ENCODE results near the gene AP1AR.

AP1AR gene

GRCh38 chr4:112222219-112222955, 9.2 kb upstream of the AP1AR start:
- no peak for DNase-seq (ENCODE audit: low read depth)

DNA sequence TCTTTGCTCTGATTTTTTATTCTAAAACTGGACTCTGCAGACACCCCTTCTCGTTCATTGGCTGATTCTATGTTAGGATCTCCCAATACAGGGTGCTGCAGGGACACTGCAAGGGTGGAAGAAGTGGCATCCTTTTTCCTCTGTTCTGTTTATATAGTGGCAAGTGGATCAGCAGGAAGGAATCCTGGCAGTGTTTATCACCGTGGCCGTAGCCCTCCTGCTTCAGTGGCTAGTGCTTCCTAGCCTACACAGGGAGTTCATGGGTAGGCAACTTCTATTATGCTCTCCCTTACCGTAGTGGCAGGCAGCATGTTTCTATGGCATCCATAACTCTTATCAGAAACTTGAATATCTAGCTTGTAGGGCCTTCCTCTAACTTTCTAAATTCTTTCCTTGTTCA, 6.4 kb upstream of the AP1AR start:
- no peak for DNase-seq (ENCODE audit: low read depth)

GRCh38 chr4:112230879-112231778, 458 bp upstream of the AP1AR start:
- DNase-seq (ENCODE audit: low read depth), result peak; percentile 95

- no peak for DNase-seq (ENCODE audit: low read depth)
These were observed 3.5 kb downstream of the AP1AR start for GRCh38 chr4:112234952-112235609.

- DNase-seq (ENCODE audit: low read depth), result no peak
These were observed 4.5 kb downstream of the AP1AR start for GRCh38 chr4:112236040-112236439.

GRCh38 chr4:112238833-112239232, 7.2 kb downstream of the AP1AR start:
- DNase-seq (ENCODE audit: low read depth), result no peak

- no peak for DNase-seq (ENCODE audit: low read depth)
These were observed 13.8 kb downstream of the AP1AR start for GRCh38 chr4:112245383-112245782.

GRCh38 chr4:112247021-112247420, 15.4 kb downstream of the AP1AR start:
- no peak for DNase-seq (ENCODE audit: low read depth)

GRCh38 chr4:112251019-112251643, 19.5 kb downstream of the AP1AR start:
- no peak for DNase-seq (ENCODE audit: low read depth)

- DNase-seq (ENCODE audit: low read depth), result no peak
These were observed 20.6 kb downstream of the AP1AR start for GRCh38 chr4:112252234-112252633.

DNA sequence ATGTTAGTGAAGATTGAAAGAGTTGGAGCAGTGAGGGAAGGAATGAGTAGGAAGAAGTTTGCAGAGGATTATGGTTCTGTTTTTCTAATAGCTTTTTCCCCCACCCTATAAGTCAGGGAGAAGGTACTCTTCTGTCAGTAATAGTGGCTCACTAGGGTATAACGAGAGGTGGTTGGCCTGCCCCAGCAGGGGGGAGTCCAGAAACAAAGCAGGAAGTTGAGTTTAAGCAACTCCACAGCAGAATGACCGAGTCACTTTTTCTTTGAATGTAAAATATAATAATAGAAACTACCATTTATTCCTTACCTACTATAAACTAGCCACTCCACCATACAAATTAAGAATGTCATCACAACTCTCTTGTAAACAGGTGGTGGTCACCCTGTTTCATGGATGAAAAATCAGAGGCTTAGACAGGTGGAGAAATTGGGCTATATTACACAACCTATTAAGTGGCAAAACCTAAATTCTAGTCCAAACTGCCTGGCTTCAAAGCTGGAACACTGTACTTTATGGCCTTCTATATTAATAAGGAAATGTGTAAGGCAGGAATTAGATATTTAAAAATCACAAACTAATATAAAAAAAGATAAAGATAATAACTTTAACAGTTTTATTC, 21.9 kb downstream of the AP1AR start:
- no peak for DNase-seq (ENCODE audit: low read depth)

GRCh38 chr4:112257098-112257497, 25.5 kb downstream of the AP1AR start:
- DNase-seq (ENCODE audit: low read depth), result no peak

DNA sequence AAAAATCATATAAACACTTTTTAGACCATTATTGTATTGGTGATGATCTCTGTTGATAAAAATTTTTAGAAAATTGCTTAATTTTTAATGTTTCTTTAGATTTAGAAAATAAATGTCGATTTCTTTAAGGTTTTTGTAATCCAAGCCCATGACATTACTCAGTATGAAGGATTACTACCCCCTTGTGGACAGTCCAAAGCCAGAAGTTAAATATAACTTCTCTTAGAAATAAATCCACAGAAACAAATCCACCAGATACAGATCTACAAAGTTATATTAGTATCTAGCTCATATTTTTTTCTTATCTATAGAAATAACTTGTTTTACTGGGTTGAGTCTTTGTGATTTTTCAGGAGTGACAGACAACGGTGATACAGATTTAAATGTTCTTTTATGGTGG, 35.2 kb downstream of the AP1AR start:
- DNase-seq (ENCODE audit: low read depth), result no peak

DNA sequence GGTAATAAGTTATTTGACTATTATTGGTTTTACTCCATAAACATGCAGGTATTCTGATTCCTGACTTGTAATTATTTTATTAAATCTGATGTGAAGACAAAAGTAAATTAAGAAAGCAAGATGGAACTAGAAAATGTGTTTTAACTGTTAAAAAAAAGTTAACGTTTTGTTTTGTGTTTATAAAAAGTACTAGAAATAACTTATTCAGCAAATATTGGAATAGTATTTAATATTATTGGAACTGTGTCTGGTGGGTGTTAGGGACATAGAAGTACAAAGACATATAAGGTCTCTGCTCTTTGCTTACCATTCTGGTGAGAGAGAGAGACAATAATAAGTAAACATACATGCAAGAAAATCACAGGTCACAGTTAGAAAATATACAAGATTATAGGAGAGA, 38.5 kb downstream of the AP1AR start:
- DNase-seq (ENCODE audit: low read depth), result no peak

DNA sequence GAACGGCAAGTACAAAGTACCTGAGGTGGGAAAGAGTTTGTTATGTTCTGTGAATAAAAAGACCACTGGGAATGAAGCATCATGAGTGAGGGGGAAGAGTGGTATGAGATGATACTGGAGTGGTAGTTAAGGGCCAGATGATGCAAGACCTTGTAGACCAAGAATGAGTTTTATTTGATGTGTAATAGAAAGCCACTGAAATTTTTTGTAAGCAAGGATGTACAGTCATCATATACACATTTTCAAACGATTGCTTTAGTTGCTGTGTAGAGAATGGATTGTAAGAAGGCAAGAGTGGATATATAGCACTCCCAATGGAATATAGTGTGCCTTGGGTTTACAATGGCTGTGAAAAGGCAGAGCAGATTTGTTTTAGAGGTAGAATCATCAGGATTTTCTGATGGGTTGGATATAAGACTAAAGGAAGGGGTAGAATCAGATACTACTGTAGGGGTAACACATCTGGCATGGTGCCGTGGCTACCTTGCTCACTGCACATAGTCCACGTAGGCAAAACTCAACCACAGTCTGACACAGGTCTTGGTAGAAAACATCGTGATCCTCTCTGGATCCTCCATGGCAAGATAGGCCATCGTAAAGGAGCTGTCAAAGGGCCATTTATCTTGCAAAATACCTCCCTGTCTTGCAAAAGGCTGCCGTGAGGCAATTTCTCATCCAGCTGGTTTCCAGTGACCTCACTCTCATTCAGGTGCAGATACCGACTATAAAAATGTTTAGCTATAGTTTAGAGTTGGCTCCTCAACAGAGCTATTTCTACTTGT, 39.2 kb downstream of the AP1AR start:
- no peak for DNase-seq (ENCODE audit: low read depth)

GRCh38 chr4:112272292-112272691, 40.7 kb downstream of the AP1AR start:
- no peak for DNase-seq (ENCODE audit: low read depth)

DNA sequence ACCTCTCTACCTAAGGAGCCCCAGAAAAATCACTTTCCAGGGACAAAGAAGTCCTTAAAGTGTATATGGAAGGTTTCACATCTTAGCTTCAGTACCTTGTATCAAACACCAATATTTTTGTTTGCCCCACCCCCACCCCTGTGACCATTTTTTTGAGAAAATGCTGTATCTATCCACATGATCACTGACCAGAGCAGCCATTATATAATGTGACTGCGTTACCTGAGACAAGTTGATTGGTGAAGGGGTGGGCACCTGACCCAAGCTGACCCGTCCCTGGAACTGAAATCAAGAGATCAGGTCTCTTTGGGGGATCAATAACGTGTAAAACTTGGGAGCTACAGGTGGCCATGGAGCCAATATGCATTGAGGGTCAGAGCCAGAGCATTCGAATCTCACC, 43.4 kb downstream of the AP1AR start:
- DNase-seq (ENCODE audit: low read depth), result no peak

DNA sequence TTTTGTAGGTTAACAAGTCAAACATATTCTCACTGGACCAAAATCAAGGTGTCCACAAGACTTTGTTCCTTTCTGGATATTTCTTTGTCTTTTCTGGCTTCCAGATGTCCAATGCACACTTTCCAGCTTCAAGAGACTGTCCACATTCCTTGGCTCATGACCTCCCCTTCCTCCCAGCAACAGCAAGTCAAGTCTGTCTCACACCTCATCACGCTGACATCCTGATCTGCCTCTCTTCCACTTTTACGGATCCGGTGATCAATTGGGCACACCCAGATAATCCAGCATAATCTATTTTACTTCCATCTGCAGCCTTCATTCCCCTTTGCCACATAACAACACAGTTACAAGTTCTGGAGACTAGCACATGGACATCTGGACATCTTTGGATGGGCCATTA, 44.5 kb downstream of the AP1AR start:
- DNase-seq (ENCODE audit: low read depth), result no peak

GRCh38 chr4:112277220-112277619, 45.6 kb downstream of the AP1AR start:
- DNase-seq (ENCODE audit: low read depth), result no peak

- no peak for DNase-seq (ENCODE audit: low read depth)
These were observed 46.3 kb downstream of the AP1AR start for GRCh38 chr4:112277705-112278448.
